ENCODE measurements around the gene GFER.
A peak's percentile ranks its signal among the peaks of the same experiment; 100 is the strongest.
"Not testable (repeated sequence)": the region's sequence is repeated elsewhere in the genome, so short reads cannot be mapped to it uniquely, and the experiment has no call there.

Gene GFER

GRCh38 chr16:2008009-2008526, 24.1 kb downstream of the GFER start:
- DNase-seq = no peak

- DNase-seq = peak; percentile 37
Measured at GRCh38 chr16:2008631-2009163, 24.7 kb downstream of the GFER start.

- peak; percentile 38 for DNase-seq
Measured at GRCh38 chr16:2009164-2009711, 25.2 kb downstream of the GFER start.

- DNase-seq = peak; percentile 94
Measured at GRCh38 chr16:2009791-2010510, 26.0 kb downstream of the GFER start, which contains the start of gene ZNF598. Gene ZNF598, minus strand, starts transcription at chr16:2009821.

GRCh38 chr16:2011726-2012125, 27.7 kb downstream of the GFER start:
- DNase-seq = not testable (repeated sequence)

GRCh38 chr16:2013527-2013926, 29.5 kb downstream of the GFER start:
- DNase-seq = no peak

GRCh38 chr16:2015117-2015946, 31.3 kb downstream of the GFER start:
- DNase-seq = no peak

- DNase-seq = no peak
Measured at GRCh38 chr16:2015947-2016208, 31.9 kb downstream of the GFER start.

- no peak for DNase-seq
Measured at GRCh38 chr16:2016407-2016922, 32.5 kb downstream of the GFER start.

GRCh38 chr16:2019518-2019920, 35.5 kb downstream of the GFER start, which contains the start of gene NPW:
Gene NPW, plus strand, starts transcription at chr16:2019785.
- DNase-seq = peak; percentile 50

- peak; percentile 54 for DNase-seq
Measured at GRCh38 chr16:2019921-2020831, 36.2 kb downstream of the GFER start.

- no peak for DNase-seq
Measured at GRCh38 chr16:2022723-2023091, 38.7 kb downstream of the GFER start.

GRCh38 chr16:2023092-2024031, 39.4 kb downstream of the GFER start:
- DNase-seq = peak; percentile 96

GRCh38 chr16:2024032-2024420, 40.0 kb downstream of the GFER start:
- DNase-seq = no peak

GRCh38 chr16:2025251-2025650, 41.3 kb downstream of the GFER start:
- DNase-seq = no peak

GRCh38 chr16:2025878-2026460, 42.0 kb downstream of the GFER start:
- no peak for DNase-seq

GRCh38 chr16:2026461-2027023, 42.5 kb downstream of the GFER start, which contains the start of gene NHERF2:
Gene NHERF2, plus strand, starts transcription at chr16:2026902. Its CDS starts 104 bp downstream, at chr16:2027006.
- no peak for DNase-seq

- peak; percentile 50 for DNase-seq
Measured at GRCh38 chr16:2027024-2028010, 43.3 kb downstream of the GFER start.

GRCh38 chr16:2028146-2028545, 44.2 kb downstream of the GFER start:
- no peak for DNase-seq
